NCI-H460 (cell line): ENCODE measurements around the gene SCN8A. TPM values are rescaled to one million over a fixed set of nuclear protein-coding genes. Genes with fewer than 3 reads are reported as not detected.

Experiments used
- DNase-seq: peaks from one replicate; pipeline ENCODE4 v3.0.0-alpha.2; 2016; ENCODE audit warnings: low read depth; ENCODE audit errors: extremely low read depth
- total RNA-seq: library from RNA; depleted of rRNA; stranded (reverse); fragments of >200 nt; shearing (Covaris generic); gene quantifications from 2 replicates; pipeline ENCODE4 v1.2.3, GENCODE V29; 2014; rRNA removed

SCN8A gene
- total RNA-seq, 1 experiment from 2014 or later = 0.02 TPM

- no peak for DNase-seq
Observed at GRCh38 chr12:51847643-51848325, 256.8 kb downstream of the SCN8A start.

DNA sequence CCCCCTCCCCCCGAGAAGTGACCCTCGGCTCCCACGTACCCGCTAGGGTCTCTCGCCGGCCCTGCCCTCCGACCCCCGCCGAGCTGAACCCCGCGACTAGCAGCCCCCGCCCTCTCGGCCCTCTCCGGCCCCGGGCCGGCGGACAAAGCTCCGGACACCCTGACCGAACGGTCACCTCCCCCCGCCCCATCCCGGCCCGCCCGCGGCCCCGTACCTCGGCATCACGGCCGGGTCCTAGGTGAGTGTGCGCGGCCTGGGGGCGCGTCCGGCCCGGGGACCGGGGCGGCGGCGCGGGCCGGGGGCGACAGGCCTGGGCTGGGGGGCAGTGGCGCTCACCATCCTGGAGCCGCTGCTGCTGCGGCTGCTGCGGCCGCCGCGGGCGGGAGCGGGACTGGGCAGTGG, 257.3 kb downstream of the SCN8A start, which contains the start of gene FIGNL2:
Gene FIGNL2, minus strand, starts transcription at position 393 of the 402 bp plus-strand sequence. CDS start 26,305 bp downstream, outside the sequence.
- DNase-seq = no peak

DNA sequence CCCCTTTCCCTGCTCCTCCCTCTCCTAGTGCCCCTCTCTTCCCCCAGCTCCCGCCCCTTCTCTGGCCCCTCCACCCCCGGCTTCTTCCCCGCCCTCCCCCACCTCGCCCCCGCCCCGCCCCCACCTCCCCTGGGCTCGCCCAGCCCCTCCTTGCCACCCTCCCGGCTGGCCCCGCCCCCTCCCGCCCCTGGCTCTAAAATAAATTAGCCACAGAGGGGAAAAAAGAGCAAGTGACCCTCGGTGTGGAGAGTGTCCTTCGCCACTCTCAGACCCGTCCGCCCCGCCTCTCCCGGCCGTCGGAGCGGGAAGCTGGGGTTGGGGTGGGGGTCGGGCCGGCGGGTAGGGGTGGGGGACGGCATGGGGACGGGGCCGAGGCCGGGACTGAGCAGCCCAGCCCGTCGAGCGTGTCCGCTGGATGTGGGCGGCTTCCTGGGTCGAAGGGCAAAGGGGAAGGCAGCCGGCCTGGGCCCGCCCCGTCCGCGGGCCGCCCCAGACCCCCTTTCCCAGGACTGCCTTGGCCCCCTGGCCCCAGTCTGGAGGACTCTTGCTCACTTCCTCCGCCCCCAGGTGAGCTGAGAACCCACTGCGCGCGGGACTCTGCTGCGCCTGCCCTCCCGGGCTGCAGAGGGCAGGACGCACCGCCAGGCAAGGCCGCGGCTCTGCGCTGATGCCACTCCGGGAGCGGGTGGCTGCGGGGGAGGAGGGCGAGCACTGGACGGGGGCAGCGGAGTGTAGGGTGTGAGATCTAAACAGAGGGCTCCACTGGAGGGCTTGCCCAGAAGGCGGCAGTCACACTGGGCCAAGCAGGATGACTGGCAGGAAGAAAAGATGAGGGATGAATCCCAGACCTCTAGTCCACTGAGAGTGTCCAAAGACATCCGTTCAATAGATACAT, 258.1 kb downstream of the SCN8A start:
- DNase-seq = no peak

DNA sequence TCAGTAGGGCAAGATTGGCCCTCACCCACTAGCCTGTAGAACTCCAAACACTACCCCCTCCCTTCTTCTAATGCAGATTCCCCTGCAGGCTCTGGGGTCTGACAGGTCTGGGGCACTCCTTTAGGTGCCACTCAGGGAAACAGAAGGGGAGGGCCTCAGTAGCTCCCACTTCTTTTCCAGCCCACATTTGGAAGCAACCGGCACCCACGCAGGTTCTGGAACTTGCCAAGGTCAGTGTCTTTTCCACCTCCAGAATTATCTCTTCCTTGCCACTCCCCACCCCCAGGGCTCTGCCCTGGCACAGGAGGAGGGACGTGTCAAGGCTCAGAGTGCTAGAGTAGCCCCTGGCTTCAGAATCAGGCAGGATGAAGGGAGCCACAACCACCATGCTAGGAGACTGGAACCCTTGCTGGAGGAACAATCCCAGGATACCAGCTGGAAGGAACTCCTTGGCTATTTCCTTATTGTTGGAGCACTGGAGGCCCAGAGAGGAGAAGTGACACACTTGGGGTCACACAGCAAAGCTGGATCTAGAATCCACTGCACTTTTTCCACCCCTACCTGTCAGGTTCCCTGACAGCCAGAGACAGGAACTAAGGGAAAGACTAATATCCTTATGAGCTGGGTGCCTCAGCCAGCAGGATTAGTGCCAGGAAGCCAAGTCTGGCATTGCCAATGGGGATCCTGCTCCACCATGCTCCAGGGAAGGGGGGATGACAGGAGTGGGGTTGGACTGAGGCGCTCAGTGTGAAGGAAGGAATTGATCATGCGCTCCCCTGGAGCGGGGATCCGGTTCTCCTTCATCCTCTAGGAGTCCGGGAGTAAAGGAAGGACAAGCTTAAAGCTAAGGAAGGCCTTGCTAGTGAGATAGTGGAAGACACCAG, 259.3 kb downstream of the SCN8A start:
- DNase-seq = no peak

- no peak for DNase-seq
Observed at GRCh38 chr12:51850965-51851299, 259.9 kb downstream of the SCN8A start.

GRCh38 chr12:51851413-51852124, 260.5 kb downstream of the SCN8A start:
- no peak for DNase-seq

DNA sequence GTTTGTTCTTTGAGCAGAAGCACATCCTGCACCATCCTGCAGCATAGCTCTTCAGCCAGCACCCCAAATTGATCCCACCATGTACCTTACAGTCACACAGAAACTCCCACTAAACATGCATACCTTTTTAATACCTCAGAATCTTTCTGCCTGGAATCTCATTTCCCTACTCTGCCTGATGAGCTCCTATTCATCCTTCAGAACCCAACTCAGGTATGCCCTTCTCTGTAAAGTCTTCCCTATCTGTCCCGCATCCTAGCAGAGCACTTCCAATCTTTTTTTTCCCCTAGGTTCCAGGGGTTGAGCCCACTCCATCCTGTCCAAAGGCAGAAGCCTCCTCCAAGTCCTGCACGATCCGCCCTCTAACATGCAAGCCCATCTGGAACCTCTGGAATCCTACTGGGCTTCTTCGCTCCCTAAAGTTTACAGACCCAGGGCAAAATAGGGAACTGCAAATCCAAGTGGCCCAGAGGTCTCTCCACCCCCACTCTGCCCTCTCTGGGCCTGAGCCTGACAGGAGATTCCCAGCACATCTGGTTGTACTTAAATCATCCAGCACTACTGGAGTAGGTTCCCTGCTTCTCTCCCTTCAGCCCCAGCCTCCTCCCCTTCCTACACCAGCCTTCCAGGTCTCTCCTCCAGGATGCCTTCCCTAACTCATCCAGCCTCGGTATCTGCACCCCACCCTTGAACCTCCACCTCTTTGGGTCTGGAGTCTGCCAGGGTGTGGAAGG, 261.5 kb downstream of the SCN8A start:
- no peak for DNase-seq

- no peak for DNase-seq
Observed at GRCh38 chr12:51855586-51856428, 264.8 kb downstream of the SCN8A start.

- DNase-seq = no peak
Observed at GRCh38 chr12:51860986-51861385, 270.0 kb downstream of the SCN8A start.

Other genes starting within 250 kb of the SCN8A start
- gene CELA1, start 244.6 kb upstream of the SCN8A start, total RNA-seq = not detected in 2 replicates
- gene GALNT6, start 199.8 kb upstream of the SCN8A start, total RNA-seq = not detected in 2 replicates
- 0.29 and 0.35 TPM in 2 replicates for gene SLC4A8, start 166.4 kb upstream of the SCN8A start, total RNA-seq